Daoy (cell line): ENCODE data around the gene PCNP. TPM values are rescaled to one million over a fixed set of nuclear protein-coding genes. Genes with fewer than 3 reads are reported as not detected.
"Not testable (repeated sequence)": the region's sequence is repeated elsewhere in the genome, so short reads cannot be mapped to it uniquely, and the experiment has no call there.

Source experiments
- DNase-seq: peaks from one replicate; pipeline ENCODE4 v3.0.0-alpha.2; 2015; ENCODE audit warnings: low read depth
- total RNA-seq: library from RNA; depleted of rRNA; stranded (reverse); fragments of >200 nt; shearing (Covaris generic); gene quantifications from 2 replicates; pipeline ENCODE4 v1.2.3, GENCODE V29; 2014; rRNA removed

PCNP gene
- 66.4 and 68.4 TPM in 2 replicates for total RNA-seq

GRCh38 chr3:101573449-101574387 lies at the start of gene PCNP:
Gene PCNP, plus strand, starts transcription at chr3:101574180. Its CDS starts 36 bp downstream, at chr3:101574216.
- DNase-seq: peak; percentile 99

DNA sequence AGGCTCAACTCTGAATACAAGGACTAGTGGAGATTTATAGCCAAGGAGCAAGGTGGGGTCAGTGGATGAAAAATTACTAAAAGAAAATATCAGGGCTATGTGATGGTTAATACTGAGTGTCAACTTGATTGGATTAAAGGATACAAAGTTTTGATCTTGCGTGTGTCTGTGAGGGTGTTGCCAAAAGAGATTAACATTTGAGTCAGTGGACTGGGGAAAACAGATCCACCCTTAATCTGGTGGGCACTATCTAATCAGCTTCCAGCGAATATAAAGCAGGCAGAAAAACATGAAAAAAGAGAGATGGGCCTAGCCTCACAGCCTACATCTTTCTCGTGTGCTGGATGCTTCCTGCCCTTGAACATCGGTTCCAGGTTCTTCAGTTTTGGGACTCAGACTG lies 46.5 kb upstream of the PCNP start:
- DNase-seq: no peak

- no peak for DNase-seq
Observed at GRCh38 chr3:101527906-101528305, 46.1 kb upstream of the PCNP start.

DNA sequence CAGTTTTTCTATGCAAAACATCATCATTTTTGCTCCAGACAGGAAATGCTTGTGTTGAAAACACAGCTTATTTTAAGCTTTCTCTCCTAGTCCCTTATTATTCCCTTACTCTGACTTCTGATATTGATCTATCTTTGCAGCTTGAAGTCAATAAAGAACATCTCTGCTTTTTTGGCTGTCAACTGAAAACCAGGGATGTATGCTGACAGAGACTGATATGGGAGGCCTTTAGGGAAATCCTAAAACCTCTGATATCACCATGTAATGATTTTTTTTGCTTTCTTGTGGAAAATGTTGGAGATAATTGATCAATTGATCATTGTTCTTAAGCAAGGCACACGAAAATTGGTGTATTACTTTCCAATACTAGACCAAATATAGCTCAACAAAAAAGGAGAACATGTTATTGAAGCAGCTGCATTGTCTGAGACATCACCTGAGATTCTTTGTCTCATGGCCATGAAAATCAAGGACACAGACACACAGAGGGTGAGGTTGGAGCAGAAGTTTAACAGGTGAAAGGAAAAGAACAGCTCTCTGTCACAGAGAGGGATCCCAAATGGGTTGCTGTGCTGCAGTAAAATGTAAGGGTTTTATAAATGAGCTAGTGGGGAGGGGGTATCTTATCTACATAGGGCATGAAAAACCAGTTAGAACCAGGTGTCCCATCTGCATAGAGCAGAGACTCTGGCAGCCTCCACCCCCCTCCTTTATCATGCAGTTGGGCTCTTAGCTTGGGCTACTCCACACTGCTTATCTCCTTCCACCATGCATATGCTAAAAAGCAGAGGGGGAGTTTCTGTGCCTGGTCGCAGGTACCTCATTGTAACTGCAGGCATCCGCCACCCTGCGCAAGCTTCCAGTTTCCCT lies 43.9 kb upstream of the PCNP start:
- no peak for DNase-seq

DNA sequence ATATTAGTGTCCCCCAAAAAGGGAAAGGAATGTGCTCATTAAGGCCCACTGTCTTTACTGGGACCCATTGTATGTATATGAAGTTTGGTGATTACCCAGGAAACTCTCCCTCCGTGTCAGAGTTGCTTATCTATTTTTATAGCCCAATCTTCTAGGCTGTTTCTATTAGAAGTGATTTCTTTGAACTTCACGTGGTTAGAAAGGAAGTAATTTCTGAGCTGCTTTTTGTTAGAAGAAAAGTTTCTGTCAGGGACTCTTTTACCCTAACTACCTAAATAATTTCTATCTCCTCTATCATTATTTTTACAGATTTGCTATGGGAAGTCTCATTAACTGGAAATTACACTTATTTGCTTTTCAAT lies 43.3 kb upstream of the PCNP start:
- DNase-seq: no peak

DNA sequence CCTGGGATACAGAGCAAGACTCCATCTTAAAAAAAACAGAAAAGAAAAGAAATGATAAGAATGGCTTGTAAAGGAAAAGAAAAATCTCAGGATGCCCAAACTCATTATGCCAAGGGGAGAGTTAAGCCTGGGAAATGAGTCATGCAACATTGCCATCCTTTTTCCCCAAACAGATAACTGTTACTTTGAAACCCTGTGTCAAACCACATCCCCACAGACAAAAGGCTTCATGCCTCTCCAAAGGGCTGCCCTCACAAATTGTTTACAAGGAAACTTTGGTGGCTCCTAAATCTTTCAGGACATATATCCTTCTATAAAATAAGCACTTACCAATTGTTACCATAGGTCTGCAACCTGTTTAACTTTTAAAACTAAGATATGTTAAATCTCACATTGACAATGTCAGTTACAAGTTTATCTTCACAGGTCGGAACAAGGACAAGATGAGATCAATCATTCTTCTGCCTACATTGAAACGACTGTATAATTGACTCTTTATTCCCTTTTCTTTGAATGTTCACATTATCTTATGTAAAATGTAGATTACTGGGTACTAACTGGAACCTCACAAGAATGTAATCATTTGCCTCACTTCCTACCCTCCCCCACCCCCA lies 42.4 kb upstream of the PCNP start:
- peak; percentile 19 for DNase-seq

GRCh38 chr3:101532783-101533602 lies 41.0 kb upstream of the PCNP start:
- DNase-seq: no peak

DNA sequence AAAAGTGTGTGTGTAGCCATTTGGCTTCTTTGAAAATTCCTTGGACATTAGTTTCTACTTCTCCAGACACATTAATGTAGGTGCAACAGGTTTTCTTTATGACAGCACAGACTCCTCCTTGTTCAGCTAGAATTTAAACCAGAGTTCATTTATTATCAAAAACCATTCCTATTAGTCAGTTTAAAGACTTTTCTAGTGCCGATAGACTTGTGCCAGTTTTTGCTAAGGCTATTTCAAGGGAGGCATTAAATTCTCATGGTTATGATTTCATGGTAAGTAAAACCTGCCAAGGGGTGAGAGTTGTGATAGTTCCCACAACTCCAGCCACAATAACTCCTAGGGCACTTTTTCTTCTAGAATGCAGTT lies 40.4 kb upstream of the PCNP start:
- DNase-seq: no peak

GRCh38 chr3:101535221-101535620 lies 38.8 kb upstream of the PCNP start:
- no peak for DNase-seq

DNA sequence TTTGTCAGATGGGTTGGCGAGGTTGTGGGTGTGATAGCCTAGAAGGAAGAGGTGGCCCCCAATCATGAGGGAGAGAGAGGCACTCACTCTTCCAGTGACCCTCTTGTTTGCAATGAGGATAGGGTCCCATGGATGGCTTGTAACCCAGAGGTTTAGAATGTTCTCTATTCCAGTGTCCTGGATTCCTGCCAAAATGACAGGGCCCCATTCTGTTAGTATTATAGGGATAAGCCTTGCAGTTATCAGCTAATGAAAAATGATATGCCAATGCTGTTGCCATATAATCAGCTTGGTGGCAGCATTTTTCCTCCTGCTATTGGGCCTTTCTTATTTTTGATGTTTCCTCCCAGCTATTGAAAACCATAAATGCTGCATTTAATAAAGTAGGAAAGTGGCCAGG lies 37.7 kb upstream of the PCNP start:
- no peak for DNase-seq

- not testable (repeated sequence) for DNase-seq
Observed at GRCh38 chr3:101536955-101537354, 37.0 kb upstream of the PCNP start.

GRCh38 chr3:101542957-101543356 lies 31.0 kb upstream of the PCNP start:
- no peak for DNase-seq

GRCh38 chr3:101544161-101544850 lies 29.7 kb upstream of the PCNP start:
- DNase-seq: no peak

- no peak for DNase-seq
Observed at GRCh38 chr3:101548527-101549105, 25.4 kb upstream of the PCNP start.

- DNase-seq: no peak
Observed at GRCh38 chr3:101549473-101549872, 24.5 kb upstream of the PCNP start.

- not testable (repeated sequence) for DNase-seq
Observed at GRCh38 chr3:101551359-101552081, 22.5 kb upstream of the PCNP start.

GRCh38 chr3:101553381-101553780 lies 20.6 kb upstream of the PCNP start:
- DNase-seq: not testable (repeated sequence)

GRCh38 chr3:101556064-101556463 lies 17.9 kb upstream of the PCNP start:
- DNase-seq: no peak

DNA sequence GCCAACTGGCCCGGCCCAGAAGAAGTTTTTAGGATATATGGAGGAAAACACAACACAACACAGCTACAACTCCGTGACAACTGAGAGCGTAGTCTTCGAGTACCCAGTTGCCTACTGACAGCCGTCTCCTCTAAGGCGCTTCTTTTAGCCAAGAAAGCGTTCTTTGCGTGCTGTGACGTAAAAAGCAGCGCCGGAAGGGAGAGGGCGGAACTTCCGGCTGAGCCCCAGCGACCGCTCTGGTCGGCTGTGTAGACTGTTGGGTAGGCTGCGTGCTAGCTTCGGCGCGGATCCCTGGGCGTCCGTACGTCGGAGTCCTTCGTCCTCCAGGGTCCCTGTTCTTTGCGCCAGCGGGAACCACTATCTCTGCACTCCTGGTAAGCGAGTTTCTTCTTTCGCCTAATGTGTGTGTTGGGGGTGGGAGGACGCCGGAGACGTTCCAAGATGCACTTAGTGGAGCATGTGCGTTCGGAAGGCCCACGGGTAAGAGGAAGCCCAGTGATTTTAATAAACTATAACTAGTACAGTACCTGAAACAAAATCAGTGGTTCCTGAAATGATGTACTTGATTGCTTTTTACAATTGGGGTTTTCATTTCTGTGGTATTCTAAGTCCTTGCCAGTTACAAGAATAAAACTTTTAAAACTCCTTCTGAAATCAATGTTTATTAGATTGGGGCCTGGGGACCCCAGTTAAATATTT lies 12.2 kb upstream of the PCNP start, which contains the start of gene TRMT10C:
Gene TRMT10C, plus strand, starts transcription at position 239 of the 699 bp plus-strand sequence. CDS start 2,914 bp downstream, outside the sequence.
- peak; percentile 94 for DNase-seq
